H1 (cell line): ENCODE data around the gene RPL31. TPM values are rescaled to one million over a fixed set of nuclear protein-coding genes. Genes with fewer than 3 reads are reported as not detected.

Experiments used
- BACH1 ChIP-seq: IDR thresholded peaks from 2 replicates; pipeline ENCODE4 v1.6.1; 2012; ENCODE audit warnings: low read length, improper control_type of control experiment
- CBX8 ChIP-seq: fragments of 300-800, 300-1000 bp; sonication (generic); IDR thresholded peaks from 2 replicates; pipeline ENCODE4 v1.7.1; 2016; ENCODE audit warnings: low read depth, low read length, borderline replicate concordance
- FOSL1 ChIP-seq: IDR thresholded peaks from 2 replicates; pipeline ENCODE4 v1.6.1; 2011; ENCODE audit warnings: mild to moderate bottlenecking, low read depth, low read length, moderate library complexity; ENCODE audit not compliant: insufficient read depth
- GTF2F1 ChIP-seq: IDR thresholded peaks from 2 replicates; pipeline ENCODE4 v1.6.1; 2012; ENCODE audit warnings: low read depth, low read length, improper control_type of control experiment, borderline replicate concordance
- NANOG ChIP-seq: IDR thresholded peaks from 2 replicates; pipeline ENCODE4 v1.6.1; 2011; ENCODE audit warnings: low read length, low read depth, mild to moderate bottlenecking, inconsistent platforms; ENCODE audit not compliant: insufficient read depth, poor library complexity, severe bottlenecking
- POU5F1 ChIP-seq: IDR thresholded peaks from 2 replicates; pipeline ENCODE4 v1.6.1; 2011; ENCODE audit warnings: low read depth, mild to moderate bottlenecking, low read length, moderate library complexity
- TBP ChIP-seq: IDR thresholded peaks from 2 replicates; pipeline ENCODE4 v1.6.1; 2011; ENCODE audit warnings: low read depth, low read length, improper control_type of control experiment
- TCF12 ChIP-seq: IDR thresholded peaks from 2 replicates; pipeline ENCODE4 v1.6.1; 2011; ENCODE audit warnings: low read depth, mild to moderate bottlenecking, low read length
- ZNF274 ChIP-seq: IDR thresholded peaks from 2 replicates; pipeline ENCODE4 v1.7.0; 2012; ENCODE audit warnings: low read length, borderline replicate concordance; ENCODE audit errors: extremely low read depth
- polyA plus RNA-seq, 7 experiments: library from polyadenylated mRNA; depleted of rRNA in 3 of 7; stranded (reverse) in 5 of 7; unstranded in 2 of 7; fragments of >200 nt in 5 of 7; fragments of 200-250 nt in 2 of 7; gene quantifications; 1 replicate in 5 of 7; 2 replicates in 1 of 7; 4 replicates in 1 of 7; pipeline versions ENCODE4 v1.2.1 to v1.2.3, GENCODE V29; 2011 to 2013; ENCODE audit warnings: missing spikeins in 2 of 7, mixed read lengths in 2 of 7
- total RNA-seq: library from RNA; stranded (reverse); fragmentation: NEBNext Ultra II Directional; extraction: Animal tissue kit (Norgen Biotek cat#: 25700); gene quantifications from 2 replicates; pipeline ENCODE4 v1.2.1, GENCODE V29; 2021
- TF ChIP-seq, protein P1 (sequence below): fragments of 300-600 bp; sonication (generic); IDR thresholded peaks from 2 replicates; pipeline ENCODE4 v1.7.1; 2012; ENCODE audit warnings: low read length, moderate library complexity, mild to moderate bottlenecking, inconsistent platforms; ENCODE audit not compliant: insufficient replicate concordance

RPL31 gene
- total and polyA plus RNA-seq, 2 of the 8 experiments (the other 6 are each of a cell fraction or from before 2014, with no cell fraction given): 1,463 to 1,722 TPM

DNA sequence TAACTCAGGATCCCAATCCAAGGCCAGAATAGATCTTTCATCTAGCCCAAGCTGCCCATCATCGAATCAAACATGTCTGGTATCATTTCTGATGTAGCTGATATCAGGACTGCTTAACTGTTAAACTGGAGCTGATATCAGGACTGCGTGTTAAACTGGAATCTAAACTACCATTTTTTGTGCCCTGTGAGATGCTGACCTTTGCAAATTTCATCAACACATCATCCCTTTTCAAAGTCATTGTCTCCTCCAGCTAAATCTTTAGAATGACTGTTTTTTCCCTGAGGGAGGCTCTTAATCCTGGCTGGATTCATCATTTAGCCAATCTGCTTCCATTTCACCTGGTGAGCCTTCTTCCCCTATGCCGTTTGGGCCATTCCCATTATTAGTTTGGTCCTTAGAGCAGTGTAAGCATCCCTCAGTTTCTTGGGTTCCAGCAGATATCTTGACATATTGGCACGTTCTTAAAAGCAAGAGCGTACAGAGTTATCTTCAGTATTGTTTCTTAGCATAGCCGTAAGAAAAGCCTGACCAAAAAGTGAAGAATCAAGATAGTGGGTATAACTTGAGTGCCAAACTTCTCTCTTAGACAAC, 12.3 kb downstream of the RPL31 start (continued):
- no peak for TF ChIP-seq CBX8
- TF ChIP-seq FOSL1: no peak
- TF ChIP-seq, protein P1, sequence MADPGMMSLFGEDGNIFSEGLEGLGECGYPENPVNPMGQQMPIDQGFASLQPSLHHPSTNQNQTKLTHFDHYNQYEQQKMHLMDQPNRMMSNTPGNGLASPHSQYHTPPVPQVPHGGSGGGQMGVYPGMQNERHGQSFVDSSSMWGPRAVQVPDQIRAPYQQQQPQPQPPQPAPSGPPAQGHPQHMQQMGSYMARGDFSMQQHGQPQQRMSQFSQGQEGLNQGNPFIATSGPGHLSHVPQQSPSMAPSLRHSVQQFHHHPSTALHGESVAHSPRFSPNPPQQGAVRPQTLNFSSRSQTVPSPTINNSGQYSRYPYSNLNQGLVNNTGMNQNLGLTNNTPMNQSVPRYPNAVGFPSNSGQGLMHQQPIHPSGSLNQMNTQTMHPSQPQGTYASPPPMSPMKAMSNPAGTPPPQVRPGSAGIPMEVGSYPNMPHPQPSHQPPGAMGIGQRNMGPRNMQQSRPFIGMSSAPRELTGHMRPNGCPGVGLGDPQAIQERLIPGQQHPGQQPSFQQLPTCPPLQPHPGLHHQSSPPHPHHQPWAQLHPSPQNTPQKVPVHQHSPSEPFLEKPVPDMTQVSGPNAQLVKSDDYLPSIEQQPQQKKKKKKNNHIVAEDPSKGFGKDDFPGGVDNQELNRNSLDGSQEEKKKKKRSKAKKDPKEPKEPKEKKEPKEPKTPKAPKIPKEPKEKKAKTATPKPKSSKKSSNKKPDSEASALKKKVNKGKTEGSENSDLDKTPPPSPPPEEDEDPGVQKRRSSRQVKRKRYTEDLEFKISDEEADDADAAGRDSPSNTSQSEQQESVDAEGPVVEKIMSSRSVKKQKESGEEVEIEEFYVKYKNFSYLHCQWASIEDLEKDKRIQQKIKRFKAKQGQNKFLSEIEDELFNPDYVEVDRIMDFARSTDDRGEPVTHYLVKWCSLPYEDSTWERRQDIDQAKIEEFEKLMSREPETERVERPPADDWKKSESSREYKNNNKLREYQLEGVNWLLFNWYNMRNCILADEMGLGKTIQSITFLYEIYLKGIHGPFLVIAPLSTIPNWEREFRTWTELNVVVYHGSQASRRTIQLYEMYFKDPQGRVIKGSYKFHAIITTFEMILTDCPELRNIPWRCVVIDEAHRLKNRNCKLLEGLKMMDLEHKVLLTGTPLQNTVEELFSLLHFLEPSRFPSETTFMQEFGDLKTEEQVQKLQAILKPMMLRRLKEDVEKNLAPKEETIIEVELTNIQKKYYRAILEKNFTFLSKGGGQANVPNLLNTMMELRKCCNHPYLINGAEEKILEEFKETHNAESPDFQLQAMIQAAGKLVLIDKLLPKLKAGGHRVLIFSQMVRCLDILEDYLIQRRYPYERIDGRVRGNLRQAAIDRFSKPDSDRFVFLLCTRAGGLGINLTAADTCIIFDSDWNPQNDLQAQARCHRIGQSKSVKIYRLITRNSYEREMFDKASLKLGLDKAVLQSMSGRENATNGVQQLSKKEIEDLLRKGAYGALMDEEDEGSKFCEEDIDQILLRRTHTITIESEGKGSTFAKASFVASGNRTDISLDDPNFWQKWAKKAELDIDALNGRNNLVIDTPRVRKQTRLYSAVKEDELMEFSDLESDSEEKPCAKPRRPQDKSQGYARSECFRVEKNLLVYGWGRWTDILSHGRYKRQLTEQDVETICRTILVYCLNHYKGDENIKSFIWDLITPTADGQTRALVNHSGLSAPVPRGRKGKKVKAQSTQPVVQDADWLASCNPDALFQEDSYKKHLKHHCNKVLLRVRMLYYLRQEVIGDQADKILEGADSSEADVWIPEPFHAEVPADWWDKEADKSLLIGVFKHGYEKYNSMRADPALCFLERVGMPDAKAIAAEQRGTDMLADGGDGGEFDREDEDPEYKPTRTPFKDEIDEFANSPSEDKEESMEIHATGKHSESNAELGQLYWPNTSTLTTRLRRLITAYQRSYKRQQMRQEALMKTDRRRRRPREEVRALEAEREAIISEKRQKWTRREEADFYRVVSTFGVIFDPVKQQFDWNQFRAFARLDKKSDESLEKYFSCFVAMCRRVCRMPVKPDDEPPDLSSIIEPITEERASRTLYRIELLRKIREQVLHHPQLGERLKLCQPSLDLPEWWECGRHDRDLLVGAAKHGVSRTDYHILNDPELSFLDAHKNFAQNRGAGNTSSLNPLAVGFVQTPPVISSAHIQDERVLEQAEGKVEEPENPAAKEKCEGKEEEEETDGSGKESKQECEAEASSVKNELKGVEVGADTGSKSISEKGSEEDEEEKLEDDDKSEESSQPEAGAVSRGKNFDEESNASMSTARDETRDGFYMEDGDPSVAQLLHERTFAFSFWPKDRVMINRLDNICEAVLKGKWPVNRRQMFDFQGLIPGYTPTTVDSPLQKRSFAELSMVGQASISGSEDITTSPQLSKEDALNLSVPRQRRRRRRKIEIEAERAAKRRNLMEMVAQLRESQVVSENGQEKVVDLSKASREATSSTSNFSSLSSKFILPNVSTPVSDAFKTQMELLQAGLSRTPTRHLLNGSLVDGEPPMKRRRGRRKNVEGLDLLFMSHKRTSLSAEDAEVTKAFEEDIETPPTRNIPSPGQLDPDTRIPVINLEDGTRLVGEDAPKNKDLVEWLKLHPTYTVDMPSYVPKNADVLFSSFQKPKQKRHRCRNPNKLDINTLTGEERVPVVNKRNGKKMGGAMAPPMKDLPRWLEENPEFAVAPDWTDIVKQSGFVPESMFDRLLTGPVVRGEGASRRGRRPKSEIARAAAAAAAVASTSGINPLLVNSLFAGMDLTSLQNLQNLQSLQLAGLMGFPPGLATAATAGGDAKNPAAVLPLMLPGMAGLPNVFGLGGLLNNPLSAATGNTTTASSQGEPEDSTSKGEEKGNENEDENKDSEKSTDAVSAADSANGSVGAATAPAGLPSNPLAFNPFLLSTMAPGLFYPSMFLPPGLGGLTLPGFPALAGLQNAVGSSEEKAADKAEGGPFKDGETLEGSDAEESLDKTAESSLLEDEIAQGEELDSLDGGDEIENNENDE: no peak
- no peak for TF ChIP-seq GTF2F1
- TF ChIP-seq NANOG: no peak
- TF ChIP-seq BACH1: no peak
- TF ChIP-seq POU5F1: no peak
- no peak for TF ChIP-seq ZNF274
- no peak for TF ChIP-seq TBP
- no peak for TF ChIP-seq TCF12
